NK-92 (cell line): ENCODE data around the gene RNF150.
"Not testable (repeated sequence)": the region's sequence is repeated elsewhere in the genome, so short reads cannot be mapped to it uniquely, and the experiment has no call there.

Source experiments
- DNase-seq: peaks from one replicate; lab custom pipeline; 2025; ENCODE audit not compliant: unreplicated experiment; lab: John Stamatoyannopoulos, UW

The RNF150 gene

DNA sequence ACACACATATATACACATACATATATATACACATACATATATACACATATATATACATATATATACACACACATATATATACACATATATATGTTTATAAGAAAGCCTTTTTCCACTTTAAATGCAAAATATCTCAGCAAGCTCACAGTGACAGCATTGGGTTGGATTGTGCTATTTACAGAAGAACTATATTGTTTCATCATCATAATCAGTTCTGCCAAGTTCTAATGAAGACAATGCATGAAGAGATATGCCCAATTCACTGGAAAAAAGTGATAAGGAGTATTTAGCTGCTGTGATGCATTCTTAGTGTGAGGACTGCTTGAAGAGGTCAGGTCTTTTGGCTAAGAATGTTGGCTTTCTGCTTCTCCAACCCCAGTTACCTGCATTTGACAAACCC, 54.4 kb downstream of the RNF150 start:
- no peak for DNase-seq

- no peak for DNase-seq
Observed at GRCh38 chr4:141077611-141078225, 55.6 kb downstream of the RNF150 start.

GRCh38 chr4:141075553-141075952, 57.7 kb downstream of the RNF150 start:
- no peak for DNase-seq

DNA sequence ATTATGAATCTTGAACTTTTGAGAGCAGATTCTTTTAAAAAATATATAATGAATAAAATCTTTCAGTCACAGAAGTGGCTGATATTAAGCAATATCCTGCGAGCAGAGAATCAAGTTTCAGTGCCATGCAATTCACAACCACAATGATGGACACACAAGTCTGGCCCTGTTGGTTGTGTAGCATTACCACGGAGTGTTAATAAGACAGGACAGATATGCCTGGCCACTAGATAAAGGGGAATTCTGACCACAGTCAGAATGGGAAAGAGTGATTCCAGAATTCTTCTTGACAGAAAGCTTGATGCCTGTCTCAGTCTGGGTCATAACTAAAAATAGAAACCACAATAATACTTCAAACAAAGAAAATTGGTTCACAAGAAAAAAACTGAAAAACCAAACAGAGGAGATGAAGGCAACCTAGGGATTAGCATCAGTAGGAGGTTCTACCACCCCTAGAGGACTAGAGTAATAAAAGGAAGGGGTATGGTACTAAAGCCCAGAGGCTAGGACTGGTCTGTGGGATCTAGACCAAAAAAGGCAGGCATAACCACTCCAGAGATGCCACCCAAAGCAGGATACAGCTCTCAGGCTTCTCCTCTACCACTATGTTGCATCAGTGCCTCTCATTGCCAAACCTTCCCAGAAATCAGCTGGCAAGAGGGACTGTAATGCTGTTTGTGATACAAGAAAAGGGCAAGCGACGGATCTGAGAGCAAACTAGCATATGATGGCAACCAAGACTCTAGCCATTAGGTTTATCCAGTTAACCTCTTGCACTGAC, 59.0 kb downstream of the RNF150 start:
- DNase-seq = no peak

DNA sequence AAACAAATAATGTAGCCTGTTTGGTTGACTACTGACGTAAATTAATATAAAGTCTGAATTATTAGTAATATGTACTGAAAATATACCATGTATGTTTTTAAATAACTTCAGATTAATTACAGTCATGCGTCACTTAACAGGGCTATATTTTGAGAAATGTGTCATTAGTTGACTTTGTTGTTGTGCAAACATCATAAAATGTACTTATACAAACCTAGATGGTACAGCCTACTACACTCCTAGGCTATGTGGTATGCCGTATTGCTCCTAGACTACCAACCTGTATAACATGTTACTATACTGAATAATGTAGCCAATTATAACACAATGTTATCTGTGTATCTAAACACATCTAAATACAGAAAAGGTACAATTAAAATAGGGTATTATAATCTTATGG, 66.6 kb downstream of the RNF150 start:
- DNase-seq = no peak

DNA sequence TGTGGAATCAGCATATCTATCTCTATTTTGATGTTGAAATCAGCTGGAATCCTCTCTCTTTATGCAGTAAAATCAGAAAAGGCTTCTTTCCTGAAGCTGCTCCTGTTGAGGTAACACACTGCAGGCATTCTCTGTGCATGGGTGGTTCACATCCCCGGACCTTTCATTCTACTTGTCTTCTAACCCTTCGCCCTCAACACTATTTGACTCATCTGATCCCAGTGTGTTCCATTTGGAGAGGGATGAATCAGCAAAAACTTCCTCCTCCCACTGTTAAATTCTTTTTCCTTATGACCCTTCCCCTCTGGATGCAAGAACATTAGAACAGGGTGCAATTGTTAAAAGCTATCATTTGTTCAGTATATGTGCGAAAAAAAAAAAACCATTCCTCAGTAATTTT, 67.4 kb downstream of the RNF150 start:
- DNase-seq = no peak

GRCh38 chr4:141062651-141063050, 70.6 kb downstream of the RNF150 start:
- DNase-seq = no peak

- no peak for DNase-seq
Observed at GRCh38 chr4:141058591-141059512, 74.4 kb downstream of the RNF150 start.

DNA sequence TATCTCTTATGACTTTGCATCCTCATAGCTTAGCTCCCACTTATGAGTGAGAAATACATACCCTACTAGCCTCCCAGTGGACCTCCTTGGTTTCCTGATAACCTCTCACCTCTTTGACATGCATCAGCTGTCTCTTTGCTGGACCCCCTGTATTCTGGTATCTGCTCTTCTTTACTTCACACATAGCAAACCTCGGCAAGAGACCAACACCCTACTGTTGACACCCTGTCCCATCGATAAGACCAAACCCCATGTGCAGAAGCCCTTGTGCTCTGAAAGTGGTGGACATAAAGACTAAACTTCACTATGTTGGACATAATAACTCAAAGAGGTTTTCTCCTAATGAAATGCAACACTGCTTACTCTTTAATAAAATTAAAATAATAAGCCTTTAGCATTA, 75.7 kb downstream of the RNF150 start:
- no peak for DNase-seq

GRCh38 chr4:141056473-141056872, 76.8 kb downstream of the RNF150 start:
- no peak for DNase-seq

GRCh38 chr4:141054446-141054845, 78.8 kb downstream of the RNF150 start:
- no peak for DNase-seq

- DNase-seq = not testable (repeated sequence)
Observed at GRCh38 chr4:141050999-141051398, 82.3 kb downstream of the RNF150 start.

DNA sequence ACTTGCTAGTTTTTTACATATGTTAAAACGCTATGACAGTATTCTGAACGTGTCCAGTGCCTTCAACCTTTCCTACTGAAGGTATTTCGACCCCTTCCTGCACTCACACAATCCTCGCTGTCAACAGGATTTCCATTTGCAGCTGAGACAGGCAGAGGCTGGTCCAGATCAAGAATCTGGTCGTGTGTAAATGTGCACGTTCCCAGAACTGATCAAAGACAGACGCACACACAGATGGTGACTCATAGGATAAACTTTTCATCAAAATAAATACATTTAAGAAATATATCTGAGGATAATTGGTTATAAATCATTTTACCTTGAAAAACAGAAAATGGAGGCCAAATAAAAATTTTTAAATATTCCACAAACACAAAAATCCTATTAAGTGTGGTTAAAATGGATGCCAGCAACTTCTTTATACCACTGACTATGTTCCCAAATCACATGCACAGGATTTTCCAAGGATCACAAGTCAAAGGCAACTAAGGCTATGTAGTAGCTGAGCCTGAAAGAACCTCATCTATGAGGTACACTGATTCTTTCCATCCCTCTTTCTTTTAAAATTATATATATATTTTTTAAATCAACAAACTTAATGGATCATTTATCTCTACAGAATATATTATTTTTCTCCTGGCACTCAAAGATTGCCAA, 85.9 kb downstream of the RNF150 start:
- no peak for DNase-seq

DNA sequence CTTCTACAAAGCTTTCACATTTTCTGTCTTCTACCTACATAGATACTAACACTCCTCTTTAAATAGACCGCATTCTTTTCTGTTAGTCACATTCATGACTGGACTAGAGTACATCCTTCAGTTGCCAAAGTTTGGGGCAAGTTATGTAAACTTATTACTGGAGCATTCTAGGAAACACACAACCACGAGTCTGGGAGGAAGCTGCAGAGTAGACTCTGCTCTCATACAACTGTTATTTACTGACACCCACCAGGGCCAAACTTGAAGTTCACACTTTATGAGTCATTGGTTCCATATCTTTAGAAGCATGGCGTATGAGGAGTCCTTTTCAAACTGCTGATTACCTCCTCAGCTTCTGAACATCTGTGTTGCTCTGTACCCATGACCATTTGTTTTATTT, 87.0 kb downstream of the RNF150 start:
- no peak for DNase-seq

GRCh38 chr4:141045848-141046247, 87.4 kb downstream of the RNF150 start:
- DNase-seq = no peak

DNA sequence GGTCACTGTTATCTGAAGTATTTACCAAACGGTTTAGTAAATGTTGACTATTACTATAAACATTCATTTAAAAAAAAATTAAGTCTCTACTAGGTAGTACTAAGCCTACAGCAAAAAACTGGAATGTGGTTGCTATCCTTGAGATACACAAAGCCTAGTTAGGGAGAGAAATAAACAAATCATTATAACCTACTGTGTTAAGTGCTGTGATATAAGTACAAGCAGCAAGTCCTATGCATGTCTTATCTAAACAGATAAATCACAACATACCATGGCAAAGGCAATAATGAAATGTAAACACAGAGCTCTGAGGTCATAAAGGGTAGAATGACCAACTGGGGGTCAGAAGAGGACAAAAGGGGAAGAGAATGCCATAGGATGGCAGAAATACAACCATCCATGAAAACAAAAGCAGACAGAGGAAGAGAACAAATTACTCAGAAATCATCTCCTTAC, 92.2 kb downstream of the RNF150 start:
- DNase-seq = no peak

- no peak for DNase-seq
Observed at GRCh38 chr4:141039156-141039555, 94.1 kb downstream of the RNF150 start.

- DNase-seq = no peak
Observed at GRCh38 chr4:141038428-141038827, 94.8 kb downstream of the RNF150 start.

DNA sequence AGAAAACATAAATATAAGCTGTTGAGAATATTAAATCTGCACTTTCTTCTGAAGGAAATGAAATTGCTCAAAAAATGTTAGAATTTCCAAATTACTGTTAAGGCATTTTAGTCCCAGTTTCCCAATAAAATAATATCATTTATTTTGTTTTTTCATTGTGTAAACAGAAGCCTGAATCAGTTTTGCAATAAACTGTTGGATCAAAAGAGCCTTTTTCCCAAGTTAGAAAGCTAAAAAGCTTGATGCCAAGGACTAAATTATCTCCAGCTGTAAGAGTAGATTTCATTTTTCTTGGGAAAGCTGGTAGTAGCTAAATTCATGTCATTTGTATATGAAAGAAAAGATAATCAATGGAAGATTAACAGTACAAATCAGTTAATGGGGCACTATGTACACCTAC, 95.8 kb downstream of the RNF150 start:
- no peak for DNase-seq

DNA sequence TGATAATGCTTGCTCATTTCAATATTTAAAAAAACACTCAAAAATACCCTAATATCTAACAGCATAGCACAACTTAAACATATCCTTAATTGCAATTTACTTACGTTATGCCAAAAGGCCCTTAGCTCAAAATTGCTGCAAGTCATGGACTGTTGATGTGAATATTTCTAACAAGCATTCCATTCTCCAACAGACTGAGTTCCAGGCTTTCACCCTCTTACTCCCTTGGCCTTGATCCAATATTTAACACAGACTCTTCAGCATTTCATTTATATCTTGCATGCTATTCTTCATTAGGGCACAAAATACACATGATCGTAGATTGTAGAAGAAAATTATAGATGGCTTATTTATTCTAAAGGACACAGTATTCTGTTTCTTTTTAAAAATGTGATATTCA, 96.5 kb downstream of the RNF150 start:
- DNase-seq = no peak

GRCh38 chr4:141035920-141036319, 97.3 kb downstream of the RNF150 start:
- no peak for DNase-seq
